A549 (cell line): ENCODE results near the gene CTDSPL.

ENCODE experiments used
- CTCF ChIP-seq: fragments of >200 bp; sonication (Bioruptor Twin); formaldehyde crosslinking; IDR thresholded peaks from 3 replicates; pipeline ENCODE4 v1.5.1; 2016
- EHMT2 ChIP-seq: fragments of 200-600 bp; sonication (generic); IDR thresholded peaks from 2 replicates; pipeline ENCODE4 v1.6.1; 2016; ENCODE audit warnings: antibody characterized with exemption, low read depth, mild to moderate bottlenecking, moderate library complexity
- HDAC2 ChIP-seq: fragments of 200-600 bp; sonication (generic); IDR thresholded peaks from 2 replicates; pipeline ENCODE4 v1.6.1; 2016
- KDM1A ChIP-seq: fragments of 200-600 bp; sonication (generic); IDR thresholded peaks from 2 replicates; pipeline ENCODE4 v1.6.1; 2016; ENCODE audit warnings: low read depth, mild to moderate bottlenecking
- REST ChIP-seq: fragments of 200-600 bp; sonication (generic); IDR thresholded peaks from 2 replicates; pipeline ENCODE4 v1.6.1; 2016; ENCODE audit warnings: antibody characterized with exemption, mild to moderate bottlenecking, moderate library complexity

GRCh38 chr3:37871858-37872257 is 10.2 kb downstream of the CTDSPL start:
- TF ChIP-seq REST (no peak), CTCF (no peak), HDAC2 (no peak), KDM1A (no peak), EHMT2 (no peak)
